ENCODE measurements around the gene ASB18. TPM values are rescaled to one million over a fixed set of nuclear protein-coding genes. Genes with fewer than 3 reads are reported as not detected.

ASB18 gene
- total RNA-seq, 4 donors from 2014 or later, result not detected

DNA sequence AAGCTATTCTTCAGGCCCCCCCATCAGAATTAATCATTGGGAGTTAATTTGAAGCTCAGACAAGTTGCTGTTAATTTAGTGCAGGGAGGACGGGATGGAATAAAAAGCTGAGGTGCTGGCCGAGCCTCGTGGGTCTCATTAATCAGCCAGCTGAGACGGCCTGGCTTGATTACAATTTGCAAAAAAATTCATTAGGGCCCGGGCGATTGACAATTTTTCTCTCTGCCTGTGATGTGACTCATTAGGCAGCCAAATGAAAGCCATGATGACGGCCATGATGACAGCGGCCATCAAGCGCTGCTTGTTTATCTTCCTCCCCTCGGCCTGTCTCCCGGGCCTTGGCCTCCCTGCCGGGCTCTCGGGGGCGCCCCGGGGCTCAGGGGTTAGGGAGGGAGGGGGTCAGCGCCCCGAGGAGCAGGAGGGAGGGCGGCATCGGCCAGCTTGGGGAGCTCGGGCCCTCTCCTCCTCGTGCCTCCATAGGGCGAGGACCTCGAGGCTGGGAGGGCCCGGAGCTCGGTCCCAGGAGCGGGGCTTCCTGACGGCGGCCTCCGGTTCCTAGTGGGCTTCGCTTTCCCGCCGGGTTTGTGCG, 101.2 kb downstream of the ASB18 start:
- Histone ChIP-seq H3K4me1 (peaks cover 0 to 47% (median 2%) of the 10 kb centered on the region in 4 donors), H3K36me3 (no peaks in the 10 kb centered on the region), H3K4me3 (no peak overlapping the region)

DNA sequence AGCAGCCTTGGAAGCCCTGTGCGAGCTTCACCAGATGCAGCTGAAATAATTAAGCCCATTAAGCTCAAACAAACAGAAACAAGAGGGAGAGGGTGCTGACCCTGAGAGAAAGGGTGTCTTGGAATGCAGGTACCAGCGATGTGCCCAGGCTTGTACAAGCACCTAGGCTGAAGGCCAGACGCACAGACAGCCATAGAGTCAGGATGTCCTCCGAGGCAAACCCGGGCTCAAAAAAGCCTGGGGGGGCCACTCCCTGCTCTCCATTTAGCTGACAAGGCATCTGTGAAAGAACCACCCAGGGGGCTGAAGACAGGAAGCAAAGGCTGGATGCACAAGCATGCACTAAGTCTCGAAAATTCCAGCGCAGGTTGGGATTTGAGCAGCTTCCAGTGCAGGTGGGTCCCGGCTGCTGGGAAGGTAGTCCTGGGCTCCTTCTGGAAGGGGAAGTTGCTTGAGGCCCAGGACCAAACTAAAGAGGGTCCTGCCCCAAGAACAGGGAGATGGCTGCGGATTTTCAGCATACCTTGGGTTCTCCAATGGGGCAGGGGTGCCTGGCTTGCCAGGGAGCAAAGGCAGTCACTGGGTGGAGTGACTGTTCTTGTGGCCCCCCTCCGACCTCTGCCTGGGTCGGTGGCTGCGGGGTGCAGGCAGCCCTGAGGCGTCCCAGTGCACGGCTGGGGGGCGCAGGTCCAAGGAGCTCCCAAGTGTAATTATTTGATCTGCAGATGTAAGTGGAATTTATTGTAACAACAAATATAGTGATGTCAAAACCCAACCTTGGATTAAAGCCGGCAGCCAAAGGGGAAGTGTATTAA, 102.0 kb downstream of the ASB18 start:
- no peak for DNase-seq
- TF ChIP-seq, protein P1, sequence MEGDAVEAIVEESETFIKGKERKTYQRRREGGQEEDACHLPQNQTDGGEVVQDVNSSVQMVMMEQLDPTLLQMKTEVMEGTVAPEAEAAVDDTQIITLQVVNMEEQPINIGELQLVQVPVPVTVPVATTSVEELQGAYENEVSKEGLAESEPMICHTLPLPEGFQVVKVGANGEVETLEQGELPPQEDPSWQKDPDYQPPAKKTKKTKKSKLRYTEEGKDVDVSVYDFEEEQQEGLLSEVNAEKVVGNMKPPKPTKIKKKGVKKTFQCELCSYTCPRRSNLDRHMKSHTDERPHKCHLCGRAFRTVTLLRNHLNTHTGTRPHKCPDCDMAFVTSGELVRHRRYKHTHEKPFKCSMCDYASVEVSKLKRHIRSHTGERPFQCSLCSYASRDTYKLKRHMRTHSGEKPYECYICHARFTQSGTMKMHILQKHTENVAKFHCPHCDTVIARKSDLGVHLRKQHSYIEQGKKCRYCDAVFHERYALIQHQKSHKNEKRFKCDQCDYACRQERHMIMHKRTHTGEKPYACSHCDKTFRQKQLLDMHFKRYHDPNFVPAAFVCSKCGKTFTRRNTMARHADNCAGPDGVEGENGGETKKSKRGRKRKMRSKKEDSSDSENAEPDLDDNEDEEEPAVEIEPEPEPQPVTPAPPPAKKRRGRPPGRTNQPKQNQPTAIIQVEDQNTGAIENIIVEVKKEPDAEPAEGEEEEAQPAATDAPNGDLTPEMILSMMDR (IDR thresholded peaks at IDR 0.05), result no peak
- no peak for TF ChIP-seq POLR2A (IDR thresholded peaks at IDR 0.05)
- H3K36me3 ChIP-seq, result no peaks in the 10 kb centered on the region
- H3K4me1 ChIP-seq, result peaks cover 0 to 40% (median 0%) of the 10 kb centered on the region in 4 donors
- H3K4me3 ChIP-seq, result no peak overlapping the region
- H3K9me3 ChIP-seq, result no peaks in the 10 kb centered on the region
- no peak overlapping the region for H3K27ac ChIP-seq
- peaks cover 0 to 60% of the 10 kb centered on the region in 2 donors for H3K27me3 ChIP-seq

More for the DNA sequence above, 101.2 kb downstream of the ASB18 start:
- no peak for DNase-seq
- H3K27me3 ChIP-seq, result peaks cover 0 to 68% of the 10 kb centered on the region in 2 donors
- no peaks in the 10 kb centered on the region for H3K9me3 ChIP-seq
- TF ChIP-seq, protein P1 (IDR thresholded peaks at IDR 0.05), result no peak
- TF ChIP-seq POLR2A (IDR thresholded peaks at IDR 0.05), result no peak
- H3K27ac ChIP-seq, result no peak overlapping the region

DNA sequence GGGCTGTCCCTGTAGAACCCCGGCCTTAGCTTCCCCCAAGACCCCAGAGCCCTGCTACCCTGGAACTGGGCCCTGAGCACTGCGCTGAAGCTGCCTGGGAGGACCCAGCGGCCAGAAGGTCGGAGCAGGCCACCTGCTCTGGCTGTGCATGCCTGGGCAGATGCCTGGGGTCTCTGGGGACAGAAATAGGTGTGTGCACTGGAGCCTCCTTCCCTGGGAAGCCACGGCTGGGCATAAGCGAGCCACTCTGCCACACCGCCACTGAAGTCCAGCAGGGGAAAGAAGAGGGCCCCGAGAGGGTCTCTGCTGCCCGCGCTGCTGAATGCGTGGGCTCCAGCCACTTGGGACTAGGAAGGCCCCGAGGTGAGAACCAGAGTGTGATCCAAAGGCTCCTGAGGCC, 102.7 kb downstream of the ASB18 start:
- TF ChIP-seq POLR2A (IDR thresholded peaks at IDR 0.05), result no peak
- TF ChIP-seq, protein P1 (IDR thresholded peaks at IDR 0.05), result no peak
- no peak for DNase-seq
- H3K27me3 ChIP-seq, result peaks cover 0 to 55% of the 10 kb centered on the region in 2 donors

DNA sequence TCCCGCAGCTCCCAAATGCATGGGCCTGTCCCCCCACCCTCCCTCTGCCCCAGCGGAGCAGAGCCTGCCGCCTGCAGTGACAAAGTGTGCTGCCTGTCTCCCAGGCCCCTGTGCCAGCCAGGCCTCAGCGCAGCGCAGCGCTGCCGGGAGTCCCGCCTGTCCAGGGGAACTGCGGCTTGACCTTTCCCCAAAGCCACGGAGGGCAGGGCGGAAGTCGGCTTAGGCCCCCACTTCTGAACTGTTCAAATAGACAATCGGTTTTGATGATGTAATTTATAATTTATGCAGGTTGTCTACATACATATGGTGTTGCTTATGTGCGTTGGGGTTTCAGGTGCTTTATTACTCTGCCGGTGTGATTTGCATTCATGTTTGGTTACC, 103.1 kb downstream of the ASB18 start:
- Histone ChIP-seq H3K27ac (no peak overlapping the region), H3K9me3 (no peaks in the 10 kb centered on the region), H3K36me3 (no peaks in the 10 kb centered on the region), H3K27me3 (peaks cover 0 to 50% of the 10 kb centered on the region in 2 donors), H3K4me1 (peaks cover 0 to 28% (median 0%) of the 10 kb centered on the region in 4 donors), H3K4me3 (no peak overlapping the region)
- no peak for DNase-seq
- TF ChIP-seq, protein P1 (IDR thresholded peaks at IDR 0.05), result no peak
- TF ChIP-seq POLR2A (IDR thresholded peaks at IDR 0.05), result no peak

More for the DNA sequence above, 102.7 kb downstream of the ASB18 start:
- Histone ChIP-seq H3K36me3 (no peaks in the 10 kb centered on the region), H3K4me1 (peaks cover 0 to 33% (median 0%) of the 10 kb centered on the region in 4 donors), H3K9me3 (no peaks in the 10 kb centered on the region), H3K27ac (no peak overlapping the region), H3K4me3 (no peak overlapping the region)

DNA sequence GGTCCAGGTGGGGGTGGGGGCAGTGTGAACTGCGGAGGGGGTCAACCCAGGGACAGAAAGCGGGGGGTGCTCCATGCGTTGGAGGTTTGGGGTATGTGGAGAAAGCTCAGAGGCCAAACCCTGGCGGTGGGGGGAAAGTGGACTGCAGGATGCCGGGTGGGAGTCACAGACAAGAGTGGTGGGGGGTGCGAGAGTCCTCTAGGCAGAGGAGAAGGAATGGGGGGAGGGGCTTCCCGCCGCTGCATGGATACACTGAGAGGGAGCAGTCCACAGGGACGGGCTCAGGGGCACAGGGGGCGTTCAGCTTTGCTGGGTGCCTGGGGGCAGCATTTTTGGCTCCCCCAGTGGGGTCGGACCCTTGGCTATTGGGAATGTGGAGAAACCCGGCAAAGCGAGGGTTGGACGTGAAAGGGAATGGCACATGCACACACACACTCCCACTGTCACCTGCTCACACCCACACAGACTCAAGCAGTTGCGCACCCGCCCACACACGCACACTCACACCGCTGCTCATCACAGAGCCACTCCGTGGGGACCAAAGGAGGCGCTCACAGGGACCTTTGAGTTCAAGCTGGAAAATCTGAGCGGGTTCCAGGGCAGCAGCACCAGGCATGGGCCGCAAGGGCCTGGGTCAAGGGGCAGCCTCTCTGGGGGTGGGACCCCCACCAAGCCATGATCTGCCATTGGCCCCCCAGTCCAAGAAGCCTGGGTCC, 103.7 kb downstream of the ASB18 start:
- Histone ChIP-seq H3K4me3 (no peak overlapping the region), H3K27ac (no peak overlapping the region), H3K36me3 (no peaks in the 10 kb centered on the region), H3K27me3 (peaks cover 0 to 45% of the 10 kb centered on the region in 2 donors), H3K4me1 (peaks cover 0 to 24% (median 0%) of the 10 kb centered on the region in 4 donors), H3K9me3 (no peaks in the 10 kb centered on the region)
- DNase-seq, result no peak
- TF ChIP-seq, protein P1 (IDR thresholded peaks at IDR 0.05), result no peak
- no peak for TF ChIP-seq POLR2A (IDR thresholded peaks at IDR 0.05)

Measured in Peyer's patch (tissue), 4 donors.